Heart right ventricle (tissue), 16 donors: ENCODE measurements around the gene AP3S2. TPM values are rescaled to one million over a fixed set of nuclear protein-coding genes. Genes with fewer than 3 reads are reported as not detected.

ENCODE experiments used
- ATAC-seq, 8 donors: fragments of 200-7000 bp; cut with Tn5 transposase; one replicate each; pipeline ENCODE4 v1.9.1; 2020; ENCODE audit warnings: mild to moderate bottlenecking in 8 of 8, moderate library complexity in 8 of 8, moderate number of reproducible peaks in 1 of 8
- DNase-seq, 2 donors: peaks; one replicate each; pipeline ENCODE4 v3.0.0-alpha.2; 2020
- H3K27ac ChIP-seq, 10 donors: fragments of 200-600 bp; sonication (generic) in 2 of 10; one replicate each; pipeline versions ENCODE4 v1.5.0 to v1.8.0; 2020 to 2022; ENCODE audit warnings: mild to moderate bottlenecking in 3 of 10
- H3K27me3 ChIP-seq, 7 donors: fragments of 200-600 bp; one replicate each; pipeline ENCODE4 v1.8.0; 2021 to 2022; ENCODE audit warnings: mild to moderate bottlenecking in 2 of 7
- H3K36me3 ChIP-seq, 9 donors: fragments of 200-600 bp; sonication (generic) in 1 of 9; one replicate each; pipeline versions ENCODE4 v1.5.0 to v1.8.0; 2020 to 2022; ENCODE audit warnings: mild to moderate bottlenecking in 2 of 9
- H3K4me1 ChIP-seq, 9 donors: fragments of 200-600 bp; sonication (generic) in 1 of 9; one replicate each; pipeline versions ENCODE4 v1.5.0 to v1.8.0; 2020 to 2022; ENCODE audit warnings: mild to moderate bottlenecking in 4 of 9
- H3K4me3 ChIP-seq, 10 donors: fragments of 200-600 bp; sonication (generic) in 2 of 10; one replicate each; pipeline versions ENCODE4 v1.5.0 to v1.8.0; 2020 to 2022; ENCODE audit warnings: mild to moderate bottlenecking in 7 of 10, moderate library complexity in 2 of 10
- H3K9me3 ChIP-seq, 11 donors: fragments of 200-600 bp in 10 of 11; sonication (generic) in 2 of 11; one replicate each; pipeline versions ENCODE4 v1.5.0 to v1.8.0; 2013 to 2022; ENCODE audit warnings: mild to moderate bottlenecking in 2 of 11, control low read depth in 1 of 11, moderate library complexity in 1 of 11
- WGBS, 2 donors: extraction: QIAGEN DNeasy Blood & Tissue Kit; methylation state at CpG; one replicate each; pipeline ENCODE4 v1.1.7; 2013; ENCODE audit warnings: inconsistent platforms in 1 of 2; 5-methylcytosine and 5-hydroxymethylcytosine counted together
- intact Hi-C, 10 donors: fragments of 100-400 bp; cut with DNase I; formaldehyde crosslinking; loops; one replicate each; pipeline versions ENCODE4 v1.11.1 to v1.14.2; 2022
- polyA plus RNA-seq, 2 donors: library from polyadenylated mRNA; stranded (reverse); fragments of 200-250 nt; gene quantifications; one replicate each; pipeline ENCODE4 v1.2.3, GENCODE V29; 2013
- total RNA-seq, 10 donors: library from RNA; stranded (reverse); fragmentation: NEBNext Ultra II Directional in 3 of 10; extraction: Animal tissue kit (Norgen Biotek cat#: 25700) in 3 of 10; gene quantifications; one replicate each; pipeline versions ENCODE4 v1.2.1 to v1.2.4, GENCODE V29; 2021 to 2023
- TF ChIP-seq, protein P1 (sequence below), 9 donors: fragments of 200-600 bp; sonication (generic) in 2 of 9; IDR thresholded peaks; one replicate each; pipeline versions ENCODE4 v1.5.0 to v1.8.0; 2021 to 2022; ENCODE audit warnings: antibody characterized with exemption in 9 of 9, mild to moderate bottlenecking in 5 of 9, moderate library complexity in 1 of 9
- donor health status: Arrhythmogenic right ventricular cardiomyopathy.
- donor health status: ischemic (EF 13 %, LVEDD 7.1; RV severe dilation, severe dysfunction).
- donor health status: healthy with polysubstance abuse.
- donor health status: DM: no; HTN: yes; CAD: no.
- donor health status: DM: no; HTN: no; CAD: no.
- donor health status: ischemic (EF 25% LVEDD 6.9; RV normal size, moderate dysfunction).
- donor health status: ischemic (EF 25% LVEDD 5.7; RV mildly dilated, moderate dysfunction).
- donor health status: healthy.
- donor health status: DM: yes; HTN: yes; CAD: no.
- donor health status: Ischemic cardiomyopathy.
- donor health status: ischemic (EF 35%, LVEDD 5.7; RV mildly dilated, moderate dysfunction).
- donor health status: nonischemic (EF 11% LVEDD 7.7; RV severe dilation, severe dysfunction).
- donor health status: DM: yes; HTN: yes; CAD: no.
- donor health status: PGD.
- donor health status: ischemic (EF 29% LVEDD 5.4; RV normal size, mild dysfunction).
- donor health status: nonischemic (EF 23%, LVEDD 6.1; RV moderate dilation, normal function).

AP3S2 gene
- total and polyA plus RNA-seq, 12 donors: 16.8 to 55.5 (median 45.5) TPM

DNA sequence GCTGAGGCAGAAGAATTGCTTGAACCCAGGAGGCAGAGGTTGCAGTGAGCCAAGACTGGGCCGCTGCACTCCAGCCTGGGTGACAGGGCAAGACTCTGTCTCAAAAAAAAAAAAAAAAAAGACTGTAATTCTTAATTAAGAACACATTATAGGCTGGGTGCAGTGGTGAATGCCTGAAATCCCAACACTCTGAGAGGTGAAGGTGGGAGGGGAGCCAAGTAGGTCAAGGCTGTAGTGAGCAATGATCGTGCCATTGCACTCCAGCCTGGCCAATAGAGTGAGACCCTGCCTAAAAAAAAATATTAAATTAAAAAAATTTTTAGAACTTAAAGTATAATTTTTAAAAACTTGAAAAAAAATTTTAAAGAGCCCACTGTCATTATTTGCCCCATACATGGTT, 32.4 kb upstream of the AP3S2 start:
- TF ChIP-seq, protein P1, sequence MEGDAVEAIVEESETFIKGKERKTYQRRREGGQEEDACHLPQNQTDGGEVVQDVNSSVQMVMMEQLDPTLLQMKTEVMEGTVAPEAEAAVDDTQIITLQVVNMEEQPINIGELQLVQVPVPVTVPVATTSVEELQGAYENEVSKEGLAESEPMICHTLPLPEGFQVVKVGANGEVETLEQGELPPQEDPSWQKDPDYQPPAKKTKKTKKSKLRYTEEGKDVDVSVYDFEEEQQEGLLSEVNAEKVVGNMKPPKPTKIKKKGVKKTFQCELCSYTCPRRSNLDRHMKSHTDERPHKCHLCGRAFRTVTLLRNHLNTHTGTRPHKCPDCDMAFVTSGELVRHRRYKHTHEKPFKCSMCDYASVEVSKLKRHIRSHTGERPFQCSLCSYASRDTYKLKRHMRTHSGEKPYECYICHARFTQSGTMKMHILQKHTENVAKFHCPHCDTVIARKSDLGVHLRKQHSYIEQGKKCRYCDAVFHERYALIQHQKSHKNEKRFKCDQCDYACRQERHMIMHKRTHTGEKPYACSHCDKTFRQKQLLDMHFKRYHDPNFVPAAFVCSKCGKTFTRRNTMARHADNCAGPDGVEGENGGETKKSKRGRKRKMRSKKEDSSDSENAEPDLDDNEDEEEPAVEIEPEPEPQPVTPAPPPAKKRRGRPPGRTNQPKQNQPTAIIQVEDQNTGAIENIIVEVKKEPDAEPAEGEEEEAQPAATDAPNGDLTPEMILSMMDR (IDR thresholded peaks at IDR 0.05): no peak

DNA sequence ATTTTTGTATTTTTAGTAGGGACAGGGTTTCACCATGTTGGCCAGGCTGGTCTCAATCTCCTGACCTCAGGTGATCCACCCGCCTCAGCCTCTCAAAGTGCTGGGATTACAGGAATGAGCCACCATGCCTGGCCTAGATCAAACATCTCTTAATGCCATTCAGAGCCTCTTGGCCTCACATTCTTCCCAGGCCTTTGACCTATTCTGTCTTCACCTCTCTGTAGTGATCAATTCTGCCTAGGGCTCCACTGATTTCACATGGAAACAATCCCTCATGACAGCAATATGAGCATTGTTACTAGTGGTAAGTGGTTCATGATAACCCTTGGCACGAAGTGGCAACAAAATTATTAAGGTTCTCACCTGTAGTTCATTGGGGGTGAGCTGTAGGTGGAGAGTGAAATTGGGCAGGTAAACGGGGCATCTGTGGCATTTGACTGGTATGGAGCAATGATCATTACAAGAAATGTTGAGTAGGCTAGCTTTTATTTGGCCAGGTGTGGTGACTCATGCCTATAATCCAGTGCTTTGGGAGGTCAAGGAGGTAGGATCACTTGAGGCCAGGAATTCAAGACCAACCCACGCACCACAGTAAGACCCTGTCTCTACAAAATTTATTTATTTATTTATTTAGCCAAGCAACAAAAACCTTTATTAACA, 23.8 kb upstream of the AP3S2 start:
- H3K27me3 ChIP-seq: peaks cover 0 to 9% (median 0%) of the 10 kb centered on the region in 7 donors
- ATAC-seq (no peak), DNase-seq (no peak)
- 79 to 81% methylated on average over 4 of the region's 4 CpGs for WGBS, 2 donors
- peaks cover 0 to 8% (median 6%) of the 10 kb centered on the region in 9 donors for H3K4me1 ChIP-seq
- H3K4me3 ChIP-seq: no peak overlapping the region
- TF ChIP-seq, protein P1 (IDR thresholded peaks at IDR 0.05): no peak
- H3K27ac ChIP-seq: no peak overlapping the region
- intact Hi-C loops: loop anchor here in 1 of 10 donors (10.0 kb wide), 1 partner anchor 87 kb away; the partner anchor contains the start of gene ZNF710
- no peaks in the 10 kb centered on the region for H3K9me3 ChIP-seq
- no peaks in the 10 kb centered on the region for H3K36me3 ChIP-seq

More for the DNA sequence above, 32.4 kb upstream of the AP3S2 start:
- H3K27me3 ChIP-seq: peaks cover 0 to 7% (median 0%) of the 10 kb centered on the region in 7 donors
- ATAC-seq: no peak
- no peak for DNase-seq
- no peak overlapping the region for H3K4me3 ChIP-seq
- H3K4me1 ChIP-seq: no peaks in the 10 kb centered on the region
- intact Hi-C loops: no loop called here
- no peaks in the 10 kb centered on the region for H3K9me3 ChIP-seq
- WGBS, 2 donors: 60 to 62% methylated on average over 2 of the region's 2 CpGs
- no peak overlapping the region for H3K27ac ChIP-seq
- H3K36me3 ChIP-seq: no peaks in the 10 kb centered on the region

GRCh38 chr15:89916660-89917059, 22.9 kb upstream of the AP3S2 start:
- no peaks in the 10 kb centered on the region for H3K9me3 ChIP-seq
- no peak for ATAC-seq
- H3K27ac ChIP-seq: no peak overlapping the region
- no peak for DNase-seq
- intact Hi-C loops: loop anchor here in 1 of 10 donors (10.0 kb wide), 1 partner anchor 88 kb away; the partner anchor contains the start of gene ZNF710
- H3K4me1 ChIP-seq: peaks cover 4 to 14% (median 11%) of the 10 kb centered on the region in 9 donors
- H3K27me3 ChIP-seq: peaks cover 0 to 9% (median 0%) of the 10 kb centered on the region in 7 donors
- H3K4me3 ChIP-seq: no peak overlapping the region
- WGBS, 2 donors: 68% methylated on average over 3 of the region's 3 CpGs
- no peaks in the 10 kb centered on the region for H3K36me3 ChIP-seq
- TF ChIP-seq, protein P1 (IDR thresholded peaks at IDR 0.05): no peak

DNA sequence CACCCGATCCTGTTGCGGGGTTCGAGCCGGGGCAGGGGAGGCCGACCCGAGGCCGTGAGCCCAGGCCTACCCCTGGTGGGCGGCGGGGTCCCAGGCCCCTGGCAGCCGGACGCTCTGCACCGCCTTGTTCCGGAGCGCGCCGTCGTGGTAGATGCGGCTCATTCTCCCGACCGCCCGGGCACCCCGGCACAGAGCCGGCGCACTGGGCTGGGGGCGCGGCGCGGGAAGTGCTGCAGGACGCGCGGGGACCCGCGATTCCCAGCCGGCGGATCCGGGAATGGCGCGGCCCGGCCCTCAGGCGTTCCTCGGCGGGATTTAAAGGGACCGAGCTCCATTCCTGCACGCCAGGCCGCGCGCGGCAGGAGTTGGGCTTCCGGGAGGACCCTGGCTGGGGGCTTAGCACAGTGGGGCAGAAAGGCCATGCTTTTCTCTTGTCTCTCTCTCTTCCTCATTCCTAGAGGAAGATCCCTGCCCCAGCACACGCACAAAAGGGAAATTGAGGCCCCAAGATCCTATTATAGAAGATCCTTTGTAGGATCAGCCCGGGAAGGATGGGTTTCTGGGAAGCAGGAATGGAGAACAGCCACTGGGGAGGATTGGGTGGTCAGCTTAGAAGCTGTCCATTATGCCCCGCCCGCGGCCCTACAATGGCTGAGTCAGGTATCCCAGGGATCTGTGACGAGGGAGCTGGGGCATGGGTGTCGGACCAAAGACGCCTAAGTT, 19.0 kb upstream of the AP3S2 start, which contains the start of gene ARPIN:
TSS of gene ARPIN (minus strand) at position 279 of the 723 bp plus-strand sequence. CDS start at position 162, 117 bp downstream.
- intact Hi-C loops: loop anchor here in 4 of 10 donors (5.0 to 10.0 kb wide), 3 partner anchors 54 to 159 kb away; partner anchors contain the start of gene ZNF710 (in 1 of the 4)
- H3K4me1 ChIP-seq: peaks cover 5 to 24% (median 16%) of the 10 kb centered on the region in 9 donors
- DNase-seq: peak; percentile 56 to 72

More for the DNA sequence above, 19.0 kb upstream of the AP3S2 start, which contains the start of gene ARPIN:
- 5 to 8% methylated on average over 57 of the region's 57 CpGs for WGBS, 2 donors
- H3K27ac ChIP-seq: peak within 1 kb of the TSS in 9 of 10 donors; percentile 76 to 89 (median 81)
- peaks cover 0 to 29% (median 2%) of the 10 kb centered on the region in 9 donors for H3K36me3 ChIP-seq
- TF ChIP-seq, protein P1 (IDR thresholded peaks at IDR 0.05): peak in 2 of 9 donors; percentile 6 to 10
- peaks cover 0 to 9% (median 0%) of the 10 kb centered on the region in 7 donors for H3K27me3 ChIP-seq
- no peaks in the 10 kb centered on the region for H3K9me3 ChIP-seq
- ATAC-seq: peak; percentile 81 to 93 (median 90)
- peak within 1 kb of the TSS; percentile 53 to 95 (median 81) for H3K4me3 ChIP-seq
